ENCODE results near the gene PTPRM.

PTPRM gene

DNA sequence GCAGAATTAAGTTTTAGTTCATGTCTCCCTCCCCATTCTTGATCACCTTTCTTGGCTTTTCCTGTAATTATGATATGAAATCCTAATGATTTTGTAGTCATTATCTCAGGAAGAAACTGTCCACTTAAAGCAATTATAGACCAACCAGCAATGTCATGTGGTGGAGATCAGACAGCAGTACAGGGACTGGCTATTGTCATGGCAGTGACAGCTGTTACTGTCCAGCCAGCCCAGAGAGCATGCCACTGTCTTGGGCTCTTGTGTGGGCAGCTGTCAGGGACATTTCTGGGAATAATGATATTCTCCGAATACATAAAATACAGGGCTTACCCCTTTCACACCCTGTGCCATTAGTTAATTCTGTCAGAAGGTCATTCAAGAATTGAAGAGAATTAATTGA, 686.8 kb downstream of the PTPRM start:
- no peak for DNase-seq

DNA sequence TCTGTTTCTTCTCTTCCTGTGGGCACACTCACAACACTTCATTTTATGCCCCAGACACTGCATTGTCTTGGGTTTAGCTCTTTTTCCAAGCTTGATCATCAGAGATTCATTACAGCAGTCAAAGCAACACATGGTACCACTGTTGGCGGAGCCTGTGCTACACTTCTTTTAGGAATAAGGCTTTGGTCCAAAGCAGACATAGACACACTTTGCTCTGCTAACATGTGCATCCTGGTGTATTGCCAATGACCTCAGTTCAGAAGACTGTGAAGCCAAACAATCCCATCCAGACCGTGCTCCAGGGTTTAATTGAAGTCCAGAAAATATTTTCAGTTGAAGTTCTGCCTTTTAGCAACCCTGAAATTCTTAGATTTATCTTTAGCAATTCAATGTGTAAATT, 687.5 kb downstream of the PTPRM start:
- no peak for DNase-seq

- DNase-seq = no peak
Observed at GRCh38 chr18:8257851-8258434, 690.8 kb downstream of the PTPRM start.

- DNase-seq = no peak
Observed at GRCh38 chr18:8260319-8260718, 693.2 kb downstream of the PTPRM start.

GRCh38 chr18:8260827-8261226, 693.7 kb downstream of the PTPRM start:
- no peak for DNase-seq

- no peak for DNase-seq
Observed at GRCh38 chr18:8261651-8262091, 694.6 kb downstream of the PTPRM start.

GRCh38 chr18:8262221-8262620, 695.1 kb downstream of the PTPRM start:
- DNase-seq = no peak

DNA sequence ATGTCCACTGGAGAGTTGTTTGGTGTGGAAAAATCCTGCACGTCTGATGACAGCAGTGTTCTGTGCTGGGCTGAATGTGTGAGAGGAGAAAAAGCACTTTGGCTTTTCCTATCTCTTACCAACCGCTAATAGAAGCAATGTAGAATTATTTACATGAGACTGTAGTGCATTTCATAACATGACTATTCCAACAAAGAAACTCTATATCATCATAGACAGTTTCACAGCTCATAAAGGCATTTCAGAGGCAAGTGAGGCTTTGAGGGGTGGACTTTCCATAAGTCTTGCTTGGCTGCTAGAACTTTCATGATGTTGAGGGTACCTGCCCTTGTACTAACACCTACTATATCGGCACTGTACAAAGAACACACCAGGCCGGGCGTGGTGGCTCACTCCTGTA, 697.0 kb downstream of the PTPRM start:
- no peak for DNase-seq

DNA sequence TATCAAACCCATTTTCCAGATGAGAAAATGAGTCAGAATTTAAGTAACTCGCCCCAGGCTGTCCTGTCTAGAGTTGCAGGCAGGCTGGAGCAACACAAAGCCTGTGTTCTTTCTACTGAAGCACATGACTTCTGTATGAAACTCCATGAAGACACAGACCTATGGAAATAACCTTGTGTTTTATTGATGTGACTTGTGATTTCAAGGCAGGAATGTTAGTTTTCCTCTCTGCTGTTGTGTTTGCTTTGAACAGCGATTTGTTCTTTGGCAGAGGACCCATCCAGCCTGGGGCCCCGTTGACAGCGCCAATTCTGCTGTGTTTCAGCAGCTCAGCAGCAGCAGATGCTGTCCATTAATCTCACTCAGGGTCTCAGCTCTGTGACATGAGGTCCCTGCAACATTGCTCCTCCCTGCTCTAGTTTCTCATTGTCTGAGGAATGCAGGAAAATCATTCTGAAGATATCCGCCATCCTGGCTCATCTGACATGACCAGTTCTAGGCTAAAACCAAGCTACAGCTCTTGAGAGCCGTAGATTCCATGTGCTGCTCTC, 697.8 kb downstream of the PTPRM start:
- DNase-seq = peak; percentile 38

DNA sequence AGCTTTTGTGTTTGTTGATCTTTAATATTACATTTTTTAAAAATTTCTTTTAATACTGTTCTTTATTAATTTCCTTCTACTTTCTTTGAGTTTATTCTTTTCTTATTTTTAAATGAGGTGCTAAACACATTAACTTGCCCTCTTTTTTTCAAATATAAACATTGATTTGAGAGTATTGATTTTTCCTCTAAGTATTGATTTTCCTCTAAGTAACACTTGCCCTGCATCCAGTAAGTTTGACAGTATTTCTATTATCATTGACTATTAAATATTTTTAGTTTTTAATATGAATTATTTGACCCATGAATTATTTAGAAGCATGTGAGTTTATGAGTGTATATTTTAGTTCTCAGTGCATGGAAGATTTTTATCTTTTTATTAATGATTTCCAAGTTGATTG, 705.1 kb downstream of the PTPRM start:
- DNase-seq = no peak

DNA sequence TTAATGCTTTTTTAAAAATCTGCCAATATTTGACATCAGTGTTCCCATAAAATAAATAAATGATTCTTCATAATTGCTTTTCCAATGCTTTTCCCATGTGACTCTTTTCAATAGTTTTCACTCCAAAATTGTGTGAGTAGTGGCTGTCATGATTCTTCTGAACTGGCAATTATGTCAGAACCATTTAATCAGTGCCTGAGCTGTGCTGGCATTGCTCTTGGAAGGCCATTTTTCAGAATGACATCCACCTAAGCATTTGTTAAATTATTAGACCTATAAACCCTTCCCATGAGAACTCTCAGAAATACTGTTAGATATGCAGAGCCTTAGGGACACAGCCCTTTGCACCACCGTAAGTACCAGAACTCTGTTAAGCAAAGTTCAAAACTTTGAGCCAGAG, 707.3 kb downstream of the PTPRM start:
- no peak for DNase-seq

GRCh38 chr18:8276406-8276805, 709.3 kb downstream of the PTPRM start:
- no peak for DNase-seq

DNA sequence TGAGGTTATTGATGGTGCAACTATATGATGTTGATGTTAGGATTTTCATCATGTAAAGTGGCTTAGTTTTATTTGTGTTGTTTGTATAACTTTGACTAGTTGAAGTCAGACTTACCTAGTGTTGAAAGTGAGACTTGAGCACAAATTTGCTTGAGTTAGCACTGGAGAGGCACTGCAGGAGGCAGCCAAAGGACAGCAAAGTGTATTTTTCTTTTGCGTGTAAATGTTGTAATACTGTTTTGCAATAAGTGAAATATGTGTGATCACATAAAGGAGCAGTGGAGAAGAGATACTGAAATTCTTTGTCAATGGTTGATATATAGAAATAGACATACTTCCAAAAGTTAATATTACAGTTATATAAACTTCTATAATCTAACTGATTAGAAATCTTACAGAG, 710.2 kb downstream of the PTPRM start:
- no peak for DNase-seq

GRCh38 chr18:8279346-8279745, 712.2 kb downstream of the PTPRM start:
- no peak for DNase-seq

- DNase-seq = no peak
Observed at GRCh38 chr18:8279781-8280330, 712.7 kb downstream of the PTPRM start.

DNA sequence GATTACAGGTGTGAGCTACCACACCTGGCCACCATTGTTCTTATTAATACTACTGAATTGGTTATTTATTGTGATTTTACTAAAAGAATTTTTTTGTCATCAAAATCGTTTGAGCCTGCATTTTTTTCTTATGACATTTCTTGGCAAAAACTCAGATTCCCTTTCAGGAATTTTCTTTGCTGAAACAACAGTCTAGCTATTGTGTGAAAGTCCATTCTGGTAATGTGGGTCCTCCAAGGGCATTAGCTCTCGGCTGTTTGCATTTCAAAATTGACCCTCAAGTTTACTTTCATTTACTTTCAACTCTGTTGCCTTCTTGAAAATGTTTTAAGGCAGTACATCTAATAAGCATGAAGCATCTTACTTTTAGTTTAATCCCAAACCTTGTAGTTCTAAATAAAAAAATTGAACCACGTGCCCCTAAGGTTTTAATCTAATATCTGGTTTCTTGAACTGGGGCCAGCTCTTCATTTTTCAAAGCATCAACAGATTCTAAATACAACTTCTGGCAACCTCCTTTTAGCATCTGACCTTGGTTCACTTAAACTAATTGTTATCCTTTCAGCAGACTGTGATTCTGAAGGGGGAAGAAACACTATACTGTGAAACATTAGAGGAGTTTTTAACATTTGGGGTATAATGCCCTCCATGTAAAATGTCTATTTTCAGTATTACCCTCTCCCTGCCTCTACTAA, 716.9 kb downstream of the PTPRM start:
- no peak for DNase-seq

- no peak for DNase-seq
Observed at GRCh38 chr18:8286303-8286702, 719.2 kb downstream of the PTPRM start.

GRCh38 chr18:8287196-8287885, 720.2 kb downstream of the PTPRM start:
- no peak for DNase-seq

GRCh38 chr18:8288472-8289195, 721.5 kb downstream of the PTPRM start:
- no peak for DNase-seq

DNA sequence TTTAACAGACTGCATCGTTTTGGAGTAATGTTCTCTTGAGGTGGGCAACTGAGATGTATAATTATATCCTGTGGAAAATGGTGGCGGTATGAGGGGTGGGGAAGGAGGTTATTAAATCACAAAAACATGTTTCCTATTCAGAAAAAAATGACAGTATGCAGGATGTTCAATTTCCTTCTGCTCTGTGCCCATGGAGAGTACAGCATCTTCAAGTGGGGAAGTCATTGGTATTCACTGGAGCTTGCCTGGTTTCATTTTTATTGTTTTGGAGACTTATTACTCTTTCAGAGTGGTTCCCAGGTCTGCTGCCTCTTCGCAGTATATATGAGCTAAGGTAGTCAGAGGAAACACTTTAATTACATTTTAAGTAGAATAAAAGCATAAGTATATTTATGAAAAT, 723.3 kb downstream of the PTPRM start:
- no peak for DNase-seq

- no peak for DNase-seq
Observed at GRCh38 chr18:8290913-8291312, 723.8 kb downstream of the PTPRM start.

GRCh38 chr18:8293184-8293583, 726.1 kb downstream of the PTPRM start:
- no peak for DNase-seq

Measured in right kidney (tissue), 1 donor.